Activated CD4-positive, alpha-beta T cell treated with anti-CD3 and anti-CD28 coated beads for 24 hours (primary cell): ENCODE measurements around the gene BEST1.
"Not testable (repeated sequence)": the region's sequence is repeated elsewhere in the genome, so short reads cannot be mapped to it uniquely, and the experiment has no call there.

Source experiments
- DNase-seq, 2 donors: peaks; one replicate each; pipeline ENCODE4 v3.0.0-alpha.2; 2020; ENCODE audit warnings: low read depth in 2 of 2

BEST1 gene

GRCh38 chr11:61978703-61979661, 28.8 kb downstream of the BEST1 start:
- DNase-seq: no peak

- no peak for DNase-seq
These were observed 30.8 kb downstream of the BEST1 start for GRCh38 chr11:61980783-61981541.

GRCh38 chr11:61983419-61983818, 33.3 kb downstream of the BEST1 start:
- DNase-seq: no peak

GRCh38 chr11:61985869-61986268, 35.7 kb downstream of the BEST1 start:
- DNase-seq: no peak

- no peak for DNase-seq
These were observed 44.8 kb downstream of the BEST1 start for GRCh38 chr11:61994981-61995380.

- DNase-seq: no peak
These were observed 46.8 kb downstream of the BEST1 start for GRCh38 chr11:61996933-61997332.

GRCh38 chr11:61999141-61999975, 49.2 kb downstream of the BEST1 start:
- no peak for DNase-seq

GRCh38 chr11:62000539-62001446, 50.6 kb downstream of the BEST1 start:
- no peak for DNase-seq

- DNase-seq: no peak
These were observed 51.5 kb downstream of the BEST1 start for GRCh38 chr11:62001450-62002191.

GRCh38 chr11:62002283-62002682, 52.1 kb downstream of the BEST1 start:
- DNase-seq: not testable (repeated sequence)

GRCh38 chr11:62004473-62004872, 54.3 kb downstream of the BEST1 start:
- no peak for DNase-seq

- DNase-seq: no peak
These were observed 58.0 kb downstream of the BEST1 start for GRCh38 chr11:62008193-62008592.

- DNase-seq: no peak
These were observed 60.9 kb downstream of the BEST1 start for GRCh38 chr11:62010935-62011528.

GRCh38 chr11:62011881-62012280, 61.7 kb downstream of the BEST1 start:
- DNase-seq: no peak

- DNase-seq: no peak
These were observed 62.3 kb downstream of the BEST1 start for GRCh38 chr11:62012451-62012831.

GRCh38 chr11:62012832-62013461, 62.8 kb downstream of the BEST1 start:
- no peak for DNase-seq
